HepG2 (cell line): ENCODE data around the gene UAP1L1. TPM values are rescaled to one million over a fixed set of nuclear protein-coding genes. Genes with fewer than 3 reads are reported as not detected.
A peak's percentile ranks its signal among the peaks of the same experiment; 100 is the strongest.

Source experiments
- ARHGAP35 ChIP-seq: sonication (generic); formaldehyde crosslinking; IDR thresholded peaks from 2 replicates; pipeline ENCODE4 v1.9.0; 2022; ENCODE audit warnings: mild to moderate bottlenecking, inconsistent platforms, moderate library complexity, missing genetic modification reagents, borderline replicate concordance
- FOXC1 ChIP-seq: sonication (generic); formaldehyde crosslinking; IDR thresholded peaks from 2 replicates; pipeline ENCODE4 v1.8.0; 2022; ENCODE audit warnings: mild to moderate bottlenecking, missing genetic modification reagents, borderline replicate concordance
- FOXO4 ChIP-seq: sonication (generic); formaldehyde crosslinking; conservative IDR thresholded peaks from 2 replicates; pipeline ENCODE4 v1.8.1; 2023; ENCODE audit warnings: missing genetic modification reagents
- NFE2L2 ChIP-seq: fragments of 150-350 bp; IDR thresholded peaks from 2 replicates; pipeline ENCODE4 v1.6.1; 2014; ENCODE audit warnings: low read length
- SIN3A ChIP-seq: IDR thresholded peaks from 2 replicates; pipeline ENCODE4 v1.6.1; 2011; ENCODE audit warnings: low read depth, mild to moderate bottlenecking, control low read depth, low read length, borderline replicate concordance
- SPEN ChIP-seq: sonication (generic); formaldehyde crosslinking; IDR thresholded peaks from 2 replicates; pipeline ENCODE4 v1.5.1; 2020; ENCODE audit warnings: low read depth, mild to moderate bottlenecking, missing genetic modification reagents
- SRY ChIP-seq: sonication (generic); formaldehyde crosslinking; IDR thresholded peaks from 2 replicates; pipeline ENCODE4 v1.8.0; 2022; ENCODE audit warnings: mild to moderate bottlenecking, missing genetic modification reagents
- ZBTB7A ChIP-seq: sonication (generic); formaldehyde crosslinking; IDR thresholded peaks from 2 replicates; pipeline ENCODE4 v1.8.0; 2022; ENCODE audit warnings: mild to moderate bottlenecking, missing genetic modification reagents
- ZBTB7B ChIP-seq: sonication (generic); formaldehyde crosslinking; IDR thresholded peaks from 2 replicates; pipeline ENCODE4 v1.4.0; 2020; ENCODE audit warnings: missing genetic modification reagents
- ZC3H13 ChIP-seq: sonication (generic); formaldehyde crosslinking; IDR thresholded peaks from 2 replicates; pipeline ENCODE4 v1.8.1; 2023; ENCODE audit warnings: mild to moderate bottlenecking, missing genetic modification reagents, moderate library complexity
- ZFX ChIP-seq: sonication (generic); formaldehyde crosslinking; IDR thresholded peaks from 2 replicates; pipeline ENCODE4 v1.4.0; 2020; ENCODE audit warnings: mild to moderate bottlenecking, low read depth, missing genetic modification reagents, moderate library complexity
- ZNF10 ChIP-seq: sonication (generic); formaldehyde crosslinking; IDR thresholded peaks from 2 replicates; pipeline ENCODE4 v1.4.0; 2020; ENCODE audit warnings: mild to moderate bottlenecking, low read depth, missing genetic modification reagents, borderline replicate concordance
- ZNF205 ChIP-seq: IDR thresholded peaks from 2 replicates; pipeline ENCODE4 v1.6.1; 2018; ENCODE audit warnings: missing biosample characterization, missing genetic modification reagents
- ZNF30 ChIP-seq: sonication (generic); formaldehyde crosslinking; IDR thresholded peaks from 2 replicates; pipeline ENCODE4 v1.5.0; 2020; ENCODE audit warnings: mild to moderate bottlenecking, missing genetic modification reagents
- ZNF430 ChIP-seq: sonication (generic); formaldehyde crosslinking; IDR thresholded peaks from 2 replicates; pipeline ENCODE4 v1.9.0; 2021; ENCODE audit warnings: mild to moderate bottlenecking, missing genetic modification reagents
- polyA plus RNA-seq, 8 experiments: library from polyadenylated mRNA; depleted of rRNA in 3 of 8; stranded (reverse) in 7 of 8; unstranded in 1 of 8; fragments of >200 nt; fragmentation: Illumina TruSeq in 4 of 8; extraction: Trizol in 4 of 8; gene quantifications; 2 replicates each; pipeline versions ENCODE4 v1.2.1 to v1.2.3, GENCODE V29; 2011 to 2016; ENCODE audit warnings: low read depth in 4 of 8, missing spikeins in 1 of 8, mixed read lengths in 1 of 8; ENCODE audit not compliant: insufficient read depth in 1 of 8
- total RNA-seq, 5 experiments: library from RNA; depleted of rRNA; stranded (reverse); fragments of >200 nt; fragmentation: Illumina TruSeq; extraction: Trizol; gene quantifications; 2 replicates each; pipeline ENCODE4 v1.2.3, GENCODE V29; 2016; ENCODE audit warnings: low read depth in 1 of 5
- TF ChIP-seq, protein P1 (sequence below): IDR thresholded peaks from 2 replicates; pipeline ENCODE4 v1.6.1; 2012; ENCODE audit warnings: inconsistent platforms
- TF ChIP-seq, protein P2 (sequence below): sonication (generic); formaldehyde crosslinking; IDR thresholded peaks from 2 replicates; pipeline ENCODE4 v1.5.0; 2020; ENCODE audit warnings: missing genetic modification reagents, mild to moderate bottlenecking, borderline replicate concordance
- TF ChIP-seq, protein P3 (sequence below): sonication (generic); formaldehyde crosslinking; IDR thresholded peaks from 2 replicates; pipeline ENCODE4 v1.9.0; 2022; ENCODE audit warnings: missing genetic modification reagents, mild to moderate bottlenecking, borderline replicate concordance
- TF ChIP-seq, protein P4 (sequence below): sonication (generic); formaldehyde crosslinking; IDR thresholded peaks from 2 replicates; pipeline ENCODE4 v1.5.1; 2020; ENCODE audit warnings: mild to moderate bottlenecking, missing genetic modification reagents, moderate library complexity

Gene UAP1L1
- total and polyA plus RNA-seq, 2 of the 13 experiments (the other 11 are each of a cell fraction or from before 2014, with no cell fraction given): 5.4 to 6.4 TPM

DNA sequence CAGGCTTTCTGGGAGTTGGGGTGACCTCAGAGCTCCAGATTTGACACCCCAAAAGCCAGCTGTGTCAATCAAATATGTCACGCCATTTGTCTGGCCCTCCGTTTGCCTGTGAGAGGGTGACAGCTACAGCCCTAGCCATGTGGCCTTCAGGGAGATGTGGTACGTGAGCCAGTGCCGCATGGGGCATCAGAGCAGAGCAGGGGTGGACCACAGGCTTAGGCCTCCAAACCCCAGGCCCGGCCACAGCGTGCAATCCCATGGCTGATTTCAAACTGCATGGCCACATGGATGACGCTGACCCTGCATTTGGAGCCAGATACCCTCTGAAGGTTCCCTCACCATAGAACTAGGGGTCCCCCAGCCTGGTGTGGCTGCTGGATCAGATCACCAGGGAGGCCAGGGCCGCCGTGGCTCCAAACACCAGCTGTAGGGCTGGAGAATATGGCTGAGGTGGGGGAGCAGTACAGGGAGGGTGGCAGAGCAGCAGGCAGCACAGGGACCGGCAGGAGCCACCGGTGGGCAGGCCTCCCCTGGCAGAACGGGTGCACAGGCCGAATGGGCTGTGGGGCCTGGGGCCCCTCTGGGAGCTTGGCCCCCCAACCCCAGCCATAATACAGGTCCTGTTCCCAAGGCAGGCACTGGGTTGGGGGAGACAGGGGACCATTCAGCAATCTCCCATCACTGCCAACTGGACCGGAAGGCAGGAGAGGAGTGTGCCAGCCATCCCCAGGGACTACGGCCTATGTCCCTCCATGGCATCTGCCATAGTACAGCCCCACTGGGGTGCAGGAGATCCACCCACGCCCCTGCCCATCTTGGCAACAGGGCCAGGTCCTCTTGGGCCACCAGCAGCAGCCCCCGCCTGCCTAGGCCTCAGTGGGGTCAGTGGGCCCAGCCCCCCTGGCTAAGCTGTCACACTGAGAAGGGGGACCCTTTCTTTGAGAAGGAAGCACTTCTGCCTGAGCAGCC lies 8.5 kb upstream of the UAP1L1 start (continued):
- TF ChIP-seq FOXO4 (CRISPR knock-in tag): 0 out of 2 replicates have a peak, but pooled peaks have one; percentile 75
- 0 out of 2 replicates have a peak, but pooled peaks have one; percentile 34 for TF ChIP-seq SIN3A
- TF ChIP-seq, protein P1, sequence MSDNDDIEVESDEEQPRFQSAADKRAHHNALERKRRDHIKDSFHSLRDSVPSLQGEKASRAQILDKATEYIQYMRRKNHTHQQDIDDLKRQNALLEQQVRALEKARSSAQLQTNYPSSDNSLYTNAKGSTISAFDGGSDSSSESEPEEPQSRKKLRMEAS: peak; percentile 42; the same call in 1 of the 2 replicates
- 0 out of 2 replicates have a peak, but pooled peaks have one; percentile 9 for TF ChIP-seq ZNF205
- 0 out of 2 replicates have a peak, but pooled peaks have one; percentile 15 for TF ChIP-seq SRY (CRISPR knock-in tag)
- TF ChIP-seq NFE2L2: no peak
- TF ChIP-seq, protein P2, sequence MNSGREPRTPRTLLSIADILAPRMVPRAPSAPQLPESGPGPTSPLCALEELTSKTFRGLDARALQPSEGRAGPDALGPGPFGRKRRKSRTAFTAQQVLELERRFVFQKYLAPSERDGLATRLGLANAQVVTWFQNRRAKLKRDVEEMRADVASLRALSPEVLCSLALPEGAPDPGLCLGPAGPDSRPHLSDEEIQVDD (CRISPR knock-in tag): 0 out of 2 replicates have a peak, but pooled peaks have one; percentile 34
- TF ChIP-seq ZNF430 (CRISPR knock-in tag): 0 out of 2 replicates have a peak, but pooled peaks have one; percentile 13
- TF ChIP-seq SPEN (CRISPR knock-in tag): peak; percentile 11; the same call in 1 of the 2 replicates
- peak; percentile 65; the same call in 1 of the 2 replicates for TF ChIP-seq ZBTB7A
- TF ChIP-seq ZNF10: no peak
- TF ChIP-seq ZC3H13: 0 out of 2 replicates have a peak, but pooled peaks have one; percentile 2
- TF ChIP-seq FOXC1 (CRISPR knock-in tag): peak; percentile 14; the same call in 1 of the 2 replicates
- TF ChIP-seq ARHGAP35 (CRISPR knock-in tag): no peak
- 0 out of 2 replicates have a peak, but pooled peaks have one; percentile 12 for TF ChIP-seq ZBTB7B (CRISPR knock-in tag)
- TF ChIP-seq ZFX (CRISPR knock-in tag): peak; percentile 13
- TF ChIP-seq, protein P3, sequence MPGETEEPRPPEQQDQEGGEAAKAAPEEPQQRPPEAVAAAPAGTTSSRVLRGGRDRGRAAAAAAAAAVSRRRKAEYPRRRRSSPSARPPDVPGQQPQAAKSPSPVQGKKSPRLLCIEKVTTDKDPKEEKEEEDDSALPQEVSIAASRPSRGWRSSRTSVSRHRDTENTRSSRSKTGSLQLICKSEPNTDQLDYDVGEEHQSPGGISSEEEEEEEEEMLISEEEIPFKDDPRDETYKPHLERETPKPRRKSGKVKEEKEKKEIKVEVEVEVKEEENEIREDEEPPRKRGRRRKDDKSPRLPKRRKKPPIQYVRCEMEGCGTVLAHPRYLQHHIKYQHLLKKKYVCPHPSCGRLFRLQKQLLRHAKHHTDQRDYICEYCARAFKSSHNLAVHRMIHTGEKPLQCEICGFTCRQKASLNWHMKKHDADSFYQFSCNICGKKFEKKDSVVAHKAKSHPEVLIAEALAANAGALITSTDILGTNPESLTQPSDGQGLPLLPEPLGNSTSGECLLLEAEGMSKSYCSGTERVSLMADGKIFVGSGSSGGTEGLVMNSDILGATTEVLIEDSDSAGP (CRISPR knock-in tag): 0 out of 2 replicates have a peak, but pooled peaks have one; percentile 28
- TF ChIP-seq ZNF30 (CRISPR knock-in tag): peak; percentile 15; the same call in 1 of the 2 replicates
- TF ChIP-seq, protein P4, sequence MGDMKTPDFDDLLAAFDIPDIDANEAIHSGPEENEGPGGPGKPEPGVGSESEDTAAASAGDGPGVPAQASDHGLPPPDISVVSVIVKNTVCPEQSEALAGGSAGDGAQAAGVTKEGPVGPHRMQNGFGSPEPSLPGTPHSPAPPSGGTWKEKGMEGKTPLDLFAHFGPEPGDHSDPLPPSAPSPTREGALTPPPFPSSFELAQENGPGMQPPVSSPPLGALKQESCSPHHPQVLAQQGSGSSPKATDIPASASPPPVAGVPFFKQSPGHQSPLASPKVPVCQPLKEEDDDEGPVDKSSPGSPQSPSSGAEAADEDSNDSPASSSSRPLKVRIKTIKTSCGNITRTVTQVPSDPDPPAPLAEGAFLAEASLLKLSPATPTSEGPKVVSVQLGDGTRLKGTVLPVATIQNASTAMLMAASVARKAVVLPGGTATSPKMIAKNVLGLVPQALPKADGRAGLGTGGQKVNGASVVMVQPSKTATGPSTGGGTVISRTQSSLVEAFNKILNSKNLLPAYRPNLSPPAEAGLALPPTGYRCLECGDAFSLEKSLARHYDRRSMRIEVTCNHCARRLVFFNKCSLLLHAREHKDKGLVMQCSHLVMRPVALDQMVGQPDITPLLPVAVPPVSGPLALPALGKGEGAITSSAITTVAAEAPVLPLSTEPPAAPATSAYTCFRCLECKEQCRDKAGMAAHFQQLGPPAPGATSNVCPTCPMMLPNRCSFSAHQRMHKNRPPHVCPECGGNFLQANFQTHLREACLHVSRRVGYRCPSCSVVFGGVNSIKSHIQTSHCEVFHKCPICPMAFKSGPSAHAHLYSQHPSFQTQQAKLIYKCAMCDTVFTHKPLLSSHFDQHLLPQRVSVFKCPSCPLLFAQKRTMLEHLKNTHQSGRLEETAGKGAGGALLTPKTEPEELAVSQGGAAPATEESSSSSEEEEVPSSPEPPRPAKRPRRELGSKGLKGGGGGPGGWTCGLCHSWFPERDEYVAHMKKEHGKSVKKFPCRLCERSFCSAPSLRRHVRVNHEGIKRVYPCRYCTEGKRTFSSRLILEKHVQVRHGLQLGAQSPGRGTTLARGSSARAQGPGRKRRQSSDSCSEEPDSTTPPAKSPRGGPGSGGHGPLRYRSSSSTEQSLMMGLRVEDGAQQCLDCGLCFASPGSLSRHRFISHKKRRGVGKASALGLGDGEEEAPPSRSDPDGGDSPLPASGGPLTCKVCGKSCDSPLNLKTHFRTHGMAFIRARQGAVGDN (CRISPR knock-in tag): peak; percentile 79
